ENCODE measurements around the gene GATA1.
"Not testable (repeated sequence)": the region's sequence is repeated elsewhere in the genome, so short reads cannot be mapped to it uniquely, and the experiment has no call there.

The GATA1 gene

GRCh38 chrX:48814722-48815121 is 28.3 kb downstream of the GATA1 start:
- no peak for DNase-seq (ENCODE audit: low read depth in 2 of 2)

GRCh38 chrX:48815266-48815665 is 28.9 kb downstream of the GATA1 start:
- DNase-seq (ENCODE audit: low read depth in 2 of 2): no peak

GRCh38 chrX:48816014-48816810 is 29.8 kb downstream of the GATA1 start:
- DNase-seq (ENCODE audit: low read depth in 2 of 2): no peak

GRCh38 chrX:48818098-48818497 is 31.7 kb downstream of the GATA1 start:
- DNase-seq (ENCODE audit: low read depth in 2 of 2): no peak

- no peak for DNase-seq (ENCODE audit: low read depth in 2 of 2)
These were observed 32.5 kb downstream of the GATA1 start for GRCh38 chrX:48818866-48819265.

GRCh38 chrX:48819394-48819793 is 33.0 kb downstream of the GATA1 start:
- DNase-seq (ENCODE audit: low read depth in 2 of 2): not testable (repeated sequence)

- DNase-seq (ENCODE audit: low read depth in 2 of 2): no peak
These were observed 36.7 kb downstream of the GATA1 start for GRCh38 chrX:48823053-48823452.

GRCh38 chrX:48824066-48824465 is 37.7 kb downstream of the GATA1 start:
- DNase-seq (ENCODE audit: low read depth in 2 of 2): no peak

GRCh38 chrX:48826135-48826875 is 39.9 kb downstream of the GATA1 start, which contains the start of gene ERAS:
Gene ERAS (plus strand): TSS chrX:48826513. CDS start chrX:48829124, 2,611 bp downstream.
- DNase-seq (ENCODE audit: low read depth in 2 of 2): no peak

- no peak for DNase-seq (ENCODE audit: low read depth in 2 of 2)
These were observed 40.7 kb downstream of the GATA1 start for GRCh38 chrX:48826876-48827653.

- DNase-seq (ENCODE audit: low read depth in 2 of 2): no peak
These were observed 41.2 kb downstream of the GATA1 start for GRCh38 chrX:48827654-48827968.

GRCh38 chrX:48829016-48829735 is 42.8 kb downstream of the GATA1 start:
- no peak for DNase-seq (ENCODE audit: low read depth in 2 of 2)

- no peak for DNase-seq (ENCODE audit: low read depth in 2 of 2)
These were observed 44.9 kb downstream of the GATA1 start for GRCh38 chrX:48831136-48831908.

- no peak for DNase-seq (ENCODE audit: low read depth in 2 of 2)
These were observed 45.5 kb downstream of the GATA1 start for GRCh38 chrX:48831909-48832291.

GRCh38 chrX:48833542-48834138 is 47.2 kb downstream of the GATA1 start:
- no peak for DNase-seq (ENCODE audit: low read depth in 2 of 2)

- DNase-seq (ENCODE audit: low read depth in 2 of 2): no peak
These were observed 48.0 kb downstream of the GATA1 start for GRCh38 chrX:48834383-48834709.

- no peak for DNase-seq (ENCODE audit: low read depth in 2 of 2)
These were observed 49.3 kb downstream of the GATA1 start, which contains the start of gene PCSK1N for GRCh38 chrX:48835524-48836329. Gene PCSK1N (minus strand): TSS chrX:48835610. CDS start chrX:48835532, 78 bp downstream.

- DNase-seq (ENCODE audit: low read depth in 2 of 2): no peak
These were observed 53.3 kb downstream of the GATA1 start for GRCh38 chrX:48839686-48840085.
